HG02884 (cell line): Measurements from ENCODE around the gene LPCAT3.

Source experiments
- ATAC-seq: cut with Tn5 transposase; IDR thresholded peaks from one replicate; pipeline ENCODE4 v1.9.1; 2021; ENCODE audit warnings: mild to moderate bottlenecking, moderate library complexity; ENCODE audit not compliant: unreplicated experiment

Gene LPCAT3

DNA sequence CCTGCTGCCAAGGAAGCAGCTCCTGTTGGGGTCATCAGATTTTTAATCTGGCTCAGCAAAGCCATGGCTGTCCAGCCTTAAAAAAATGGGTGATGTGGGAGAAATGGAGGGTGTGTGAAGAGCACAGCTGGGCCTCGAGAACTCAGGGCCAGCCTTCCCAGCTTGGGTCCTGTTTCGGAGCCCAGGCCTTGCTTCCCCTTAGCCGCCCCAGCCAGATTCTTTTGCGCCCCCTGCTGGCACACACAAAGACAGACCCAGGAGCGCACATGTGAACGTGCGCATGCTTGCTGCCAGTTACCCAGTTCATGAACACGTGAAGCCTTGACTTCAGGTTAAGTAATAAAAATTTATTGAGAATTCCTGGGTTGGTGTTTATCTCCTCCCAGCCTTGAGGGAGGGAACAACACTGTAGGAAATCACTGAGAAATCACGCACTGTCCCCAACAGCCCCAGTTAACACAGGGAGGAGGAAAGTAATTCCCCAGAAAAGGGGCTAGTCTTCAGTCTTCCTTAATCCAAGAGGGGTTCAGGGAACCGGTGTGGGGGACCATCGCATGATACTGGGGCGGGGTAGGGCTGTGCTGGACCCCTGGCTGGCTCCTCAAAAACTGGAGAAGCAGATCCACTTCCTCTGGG is 53.1 kb downstream of the LPCAT3 start:
- ATAC-seq = no peak

DNA sequence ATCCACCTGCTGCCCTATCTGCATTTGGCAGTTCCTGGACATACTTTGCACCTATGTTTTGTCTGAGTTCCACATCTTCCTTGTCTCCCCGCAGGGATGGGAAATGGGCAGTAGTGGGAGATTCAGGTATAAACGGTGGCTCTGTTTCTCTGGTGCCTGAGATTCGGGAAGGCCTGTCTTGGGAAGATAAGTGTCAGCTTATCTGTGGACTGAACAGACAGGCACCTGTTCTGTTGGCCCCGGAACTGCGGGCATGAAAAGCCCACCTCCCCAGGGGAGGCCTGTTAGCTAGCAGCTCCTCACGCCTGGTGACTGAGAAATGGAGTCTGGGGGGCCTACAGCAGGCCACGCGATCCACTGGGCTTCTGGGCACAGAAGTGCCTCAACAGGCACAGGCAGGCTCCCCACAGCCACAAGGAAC is 53.7 kb downstream of the LPCAT3 start:
- ATAC-seq = no peak

DNA sequence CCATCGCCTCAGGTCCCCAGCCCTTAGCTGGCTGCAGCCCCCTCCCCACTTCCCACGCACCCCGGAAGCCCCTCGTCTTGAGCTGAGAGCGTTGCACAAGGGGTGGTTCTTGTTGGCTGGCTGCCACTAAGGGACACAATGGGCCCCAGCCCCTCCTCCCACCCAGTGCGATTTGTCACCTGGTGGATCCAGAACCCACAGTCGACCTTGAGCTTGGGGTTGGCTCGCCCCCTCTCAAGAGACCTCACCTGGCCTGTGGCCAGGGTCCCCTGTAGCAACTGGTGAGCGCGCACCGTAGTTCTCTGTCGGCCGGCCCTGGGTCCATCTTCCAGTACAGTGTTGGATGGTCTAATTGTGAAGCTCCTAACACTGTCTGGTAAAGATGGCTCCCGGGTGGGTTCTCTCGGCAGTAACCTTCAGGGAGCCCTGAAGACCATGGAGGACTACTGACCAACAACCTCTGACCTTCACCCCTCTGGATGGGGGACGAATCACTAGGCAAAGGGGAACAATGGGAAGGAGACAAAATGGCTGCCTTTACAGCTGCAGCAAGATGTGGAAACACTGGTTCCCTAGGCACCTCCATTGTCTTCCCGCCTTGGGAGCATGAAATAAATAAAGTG is 54.4 kb downstream of the LPCAT3 start:
- no peak for ATAC-seq

DNA sequence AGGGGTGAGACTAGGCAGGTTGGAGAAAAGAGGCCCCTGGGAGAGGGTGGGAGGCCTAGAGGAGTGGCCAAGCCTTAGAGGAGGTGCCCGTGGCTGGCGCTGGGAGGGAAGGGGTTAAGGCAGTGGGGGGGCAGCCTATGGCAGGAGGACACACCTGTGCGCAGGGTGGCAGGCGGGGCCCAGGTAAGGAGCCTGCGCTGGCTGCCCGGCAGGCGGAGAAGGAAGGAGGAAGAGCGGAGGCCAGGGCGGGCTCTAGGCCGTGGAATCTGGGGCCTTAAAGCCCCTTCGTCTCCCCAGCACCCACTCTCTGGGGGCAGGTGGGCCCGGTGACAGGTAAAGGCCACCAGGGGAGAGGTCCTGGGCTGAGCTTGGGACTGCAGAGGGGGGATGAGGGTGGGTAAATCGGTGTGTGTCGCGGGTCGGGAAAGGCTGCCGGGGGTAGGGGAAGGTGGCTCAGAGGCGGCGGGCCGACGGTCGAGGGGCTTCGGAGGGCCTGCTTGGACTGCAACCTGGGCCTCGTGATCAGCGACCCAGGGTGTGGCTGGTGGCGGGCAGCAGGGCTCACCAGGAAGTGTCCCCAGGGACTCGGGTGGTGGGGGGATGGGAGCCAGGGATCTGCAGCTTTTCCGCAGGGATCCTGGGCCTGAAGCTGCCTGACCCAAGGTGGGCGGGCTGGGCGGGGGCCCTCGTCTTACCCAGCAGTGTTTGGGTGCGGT is 55.1 kb downstream of the LPCAT3 start:
- ATAC-seq = no peak

DNA sequence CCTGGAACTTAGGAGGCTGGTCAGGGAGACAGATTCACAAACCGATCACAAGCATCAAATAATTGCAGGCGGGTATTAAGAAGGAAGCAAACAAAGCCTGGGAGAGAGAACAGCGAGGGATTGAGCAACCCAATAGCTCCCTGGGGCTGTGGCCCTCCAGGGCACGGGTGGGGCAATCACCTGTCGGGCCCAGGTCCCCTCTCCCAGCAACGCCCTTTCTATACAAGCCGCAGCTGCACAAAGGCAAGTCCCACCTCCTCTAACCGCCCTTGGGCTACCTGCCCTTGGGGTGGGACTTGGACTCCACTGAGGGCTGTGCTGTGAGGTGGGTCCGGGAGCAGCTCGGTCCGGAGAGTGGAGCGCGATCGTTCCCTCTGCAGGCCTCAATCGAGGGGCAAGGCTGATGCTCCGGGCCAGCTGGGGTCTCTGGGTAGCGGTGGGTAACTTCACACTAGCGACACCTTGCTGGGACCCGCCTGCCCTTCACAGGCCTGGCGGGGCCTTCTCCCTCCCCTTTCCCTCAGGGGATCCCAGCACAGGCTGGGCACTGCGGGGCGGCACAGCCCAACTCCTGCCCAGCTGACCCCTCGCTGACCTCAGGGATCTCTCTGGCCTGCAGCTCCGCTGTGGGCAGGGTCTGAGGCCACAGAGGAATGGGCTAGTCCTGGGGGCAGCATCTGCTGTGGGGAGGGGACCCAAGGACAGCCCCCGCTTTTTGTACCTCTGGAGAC is 55.8 kb downstream of the LPCAT3 start:
- no peak for ATAC-seq

DNA sequence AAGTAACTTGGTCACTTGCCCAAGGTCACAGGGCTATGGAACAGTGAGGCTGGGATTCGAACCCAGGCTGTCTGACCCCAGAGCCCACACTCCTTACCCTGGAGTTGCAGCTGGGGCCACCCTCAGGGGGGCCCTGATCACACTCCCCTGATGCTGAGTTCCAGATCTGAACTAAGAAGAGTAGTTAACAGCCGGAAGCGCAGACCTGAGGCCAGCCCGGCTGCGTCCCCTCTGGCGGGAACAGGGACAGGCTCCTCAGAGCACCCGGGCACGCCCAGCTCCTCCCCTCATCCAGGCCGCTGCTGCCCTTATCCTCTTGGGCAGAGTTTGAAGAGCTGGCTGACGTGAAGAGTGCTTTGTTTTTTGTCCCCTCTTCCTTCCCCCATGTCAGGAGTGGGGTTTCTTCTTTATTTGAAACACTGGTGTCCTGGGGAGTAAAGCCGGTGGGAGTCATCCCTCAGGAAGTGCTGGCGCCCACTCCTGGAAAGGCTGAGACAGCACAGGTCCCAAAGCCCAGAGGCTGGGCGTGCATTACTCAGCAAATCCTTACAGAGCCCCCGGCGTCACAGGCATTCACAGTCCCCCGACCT is 56.5 kb downstream of the LPCAT3 start:
- no peak for ATAC-seq

DNA sequence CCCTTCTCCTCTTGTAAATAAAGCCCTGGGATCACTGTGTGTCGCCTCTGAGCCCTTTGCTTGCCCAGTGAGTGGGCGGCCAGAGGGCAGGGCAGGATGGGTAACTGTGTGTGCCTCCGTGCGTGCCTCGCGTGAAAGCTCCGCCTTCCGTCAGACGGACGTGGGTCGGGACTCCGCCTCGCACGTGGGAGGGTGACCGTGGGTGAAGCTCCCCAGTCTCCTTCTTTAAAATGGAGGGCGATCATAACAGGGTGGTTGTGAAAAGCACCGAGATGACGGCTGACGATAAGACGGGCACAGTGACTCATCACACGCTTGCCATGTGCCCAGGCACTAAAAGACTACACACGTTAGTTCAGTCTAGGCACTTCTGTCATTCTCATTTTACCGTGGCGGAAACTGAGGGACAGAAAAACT is 57.0 kb downstream of the LPCAT3 start:
- ATAC-seq = no peak

DNA sequence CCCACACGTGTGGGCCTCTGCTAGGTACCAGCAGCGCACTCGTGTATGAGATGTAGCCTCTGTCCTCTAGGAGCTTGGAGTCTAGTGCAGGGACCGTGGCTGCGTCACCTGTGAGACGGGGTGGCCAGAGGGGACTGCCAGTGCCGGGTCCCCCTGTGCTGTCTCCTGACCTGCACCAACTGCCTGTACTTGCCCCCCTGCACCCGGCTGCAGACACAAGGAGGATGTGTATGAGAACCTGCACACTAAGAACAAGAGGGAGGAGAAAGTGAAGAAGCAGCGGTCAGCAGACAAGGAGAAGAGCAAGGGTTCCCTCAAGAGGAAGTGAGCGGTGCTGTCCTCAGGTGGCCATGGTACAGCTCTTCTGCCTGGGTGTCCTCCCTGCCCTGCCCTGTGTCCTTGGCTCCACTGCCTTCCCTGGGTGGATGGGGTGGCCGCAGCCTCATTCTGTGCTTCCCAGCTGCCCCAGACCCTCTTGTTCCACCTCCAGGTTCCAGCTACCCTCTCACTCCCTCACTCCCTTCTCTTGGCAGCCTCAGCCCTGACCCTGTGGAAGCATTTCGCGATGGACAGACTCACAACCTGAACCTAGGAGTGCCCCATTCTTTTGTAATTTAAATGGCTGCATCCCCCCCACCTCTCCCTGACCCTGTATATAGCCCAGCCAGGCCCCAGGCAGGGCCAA is 57.5 kb downstream of the LPCAT3 start:
- ATAC-seq = no peak

DNA sequence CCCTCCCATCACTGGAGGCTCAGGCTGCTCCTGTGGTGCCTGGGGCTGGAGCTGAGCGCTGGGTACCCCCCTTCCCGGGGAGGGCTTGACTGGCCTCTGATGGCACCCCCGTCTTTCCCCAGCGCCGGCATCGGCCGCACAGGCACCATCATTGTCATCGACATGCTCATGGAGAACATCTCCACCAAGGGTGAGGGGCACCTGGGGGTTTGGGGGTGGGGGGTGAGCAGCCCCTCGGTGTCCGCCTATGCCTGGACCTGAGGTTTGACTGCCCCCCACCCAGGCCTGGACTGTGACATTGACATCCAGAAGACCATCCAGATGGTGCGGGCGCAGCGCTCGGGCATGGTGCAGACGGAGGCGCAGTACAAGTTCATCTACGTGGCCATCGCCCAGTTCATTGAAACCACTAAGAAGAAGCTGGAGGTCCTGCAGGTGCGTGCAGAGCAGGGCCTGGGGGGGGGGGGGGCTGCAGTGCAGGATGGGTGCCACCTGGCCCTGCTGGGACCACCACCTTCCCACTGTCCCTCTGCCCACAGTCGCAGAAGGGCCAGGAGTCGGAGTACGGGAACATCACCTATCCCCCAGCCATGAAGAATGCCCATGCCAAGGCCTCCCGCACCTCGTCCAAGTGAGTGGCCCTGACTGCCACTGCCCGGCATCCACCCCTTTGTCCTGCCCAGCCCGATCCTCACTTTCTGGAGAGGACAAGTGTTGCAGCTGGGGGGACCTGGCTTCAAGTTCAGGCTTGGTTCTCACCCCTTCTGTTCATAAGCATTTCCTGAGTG is 58.3 kb downstream of the LPCAT3 start:
- no peak for ATAC-seq

DNA sequence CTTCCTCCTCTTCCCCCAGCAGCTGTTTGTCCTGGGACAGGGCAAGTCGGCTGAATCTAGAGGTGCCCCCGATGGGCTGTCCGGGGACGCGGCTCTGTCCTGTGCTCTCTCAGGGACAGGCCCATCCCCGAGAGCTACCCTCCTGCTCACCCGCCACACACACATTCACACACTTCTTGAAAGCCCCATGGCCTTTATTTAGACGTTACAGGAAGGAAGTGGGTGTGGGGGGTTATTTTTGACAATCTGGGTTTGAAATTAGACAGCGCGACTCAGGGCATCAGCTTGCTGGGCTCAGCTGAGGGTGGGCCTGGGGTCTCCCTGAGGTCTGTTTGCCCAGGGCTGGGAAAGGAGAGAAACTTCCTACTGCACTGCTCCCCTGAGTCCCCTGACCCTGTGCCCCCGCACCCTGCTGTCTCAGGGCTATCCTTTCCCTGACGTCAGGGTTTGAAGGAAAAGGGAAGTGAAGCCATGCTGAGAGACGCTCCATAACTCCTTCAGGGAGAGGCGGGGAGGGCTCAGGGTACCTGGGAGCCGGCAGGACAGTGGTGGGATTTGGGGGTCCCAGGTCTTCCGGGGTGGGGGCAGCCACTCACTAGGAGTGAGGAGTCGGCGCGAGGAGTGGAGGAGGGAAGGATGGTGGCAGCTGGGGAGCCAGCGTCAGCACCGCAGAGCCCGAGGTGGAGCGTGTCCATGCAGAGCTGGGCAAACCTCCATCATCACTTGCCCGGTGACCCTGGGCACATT is 59.0 kb downstream of the LPCAT3 start:
- ATAC-seq = peak; percentile 51

DNA sequence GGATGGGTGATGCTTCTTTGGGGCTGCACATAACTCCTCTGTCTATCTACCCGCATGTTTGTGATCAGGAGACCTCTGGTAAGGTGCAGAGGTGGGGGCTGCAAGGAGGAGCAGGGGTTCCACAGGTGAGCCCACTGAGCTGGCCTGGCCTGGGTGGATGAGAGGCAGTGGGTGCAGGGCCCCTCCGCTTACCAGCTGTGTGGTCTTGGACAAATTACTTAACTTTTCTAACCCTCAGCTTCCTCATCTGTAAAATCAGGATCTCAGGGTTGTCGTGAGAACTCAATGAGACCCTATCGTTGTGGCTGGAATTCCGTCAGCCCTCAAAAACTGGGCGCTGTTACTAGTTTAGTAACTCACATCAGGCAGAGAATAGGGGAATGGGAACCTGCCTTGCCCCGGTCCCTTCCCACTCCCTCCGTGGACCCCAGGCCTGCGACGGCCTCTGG is 59.6 kb downstream of the LPCAT3 start:
- no peak for ATAC-seq

DNA sequence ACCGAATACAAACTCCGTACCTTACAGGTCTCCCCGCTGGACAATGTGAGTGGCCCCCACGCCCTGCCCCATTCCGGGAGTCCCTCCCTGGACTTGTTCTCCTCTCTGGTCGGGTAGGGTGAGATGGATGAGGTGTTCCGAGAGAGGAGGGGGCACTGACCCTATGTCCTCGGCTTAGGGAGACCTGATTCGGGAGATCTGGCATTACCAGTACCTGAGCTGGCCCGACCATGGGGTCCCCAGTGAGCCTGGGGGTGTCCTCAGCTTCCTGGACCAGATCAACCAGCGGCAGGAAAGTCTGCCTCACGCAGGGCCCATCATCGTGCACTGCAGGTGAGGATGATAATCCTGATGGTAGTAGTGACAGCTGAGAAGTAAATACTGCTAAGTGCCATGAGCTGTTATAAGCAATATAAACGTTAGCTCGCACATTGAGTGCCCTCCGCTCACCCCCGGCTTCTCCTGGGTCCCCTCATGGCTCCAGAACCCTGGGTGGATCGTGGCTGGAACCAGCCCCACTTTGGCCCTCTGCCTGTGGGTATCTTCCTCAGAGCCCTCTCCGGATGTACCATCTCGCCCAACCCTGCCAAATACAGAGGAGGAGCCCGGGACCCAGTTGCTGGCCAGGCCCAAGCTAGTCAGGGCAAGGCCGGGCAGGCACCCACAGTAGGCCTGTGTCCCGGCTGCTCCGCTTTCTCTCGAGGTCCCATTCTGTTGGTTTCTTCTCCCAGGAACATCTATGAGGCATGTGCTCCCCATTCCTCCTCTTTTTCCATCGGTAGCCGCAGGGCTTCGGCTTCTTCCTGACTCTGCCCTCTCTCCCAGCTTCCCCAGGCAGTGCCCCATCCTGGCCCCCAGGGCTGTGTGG is 60.3 kb downstream of the LPCAT3 start:
- no peak for ATAC-seq

DNA sequence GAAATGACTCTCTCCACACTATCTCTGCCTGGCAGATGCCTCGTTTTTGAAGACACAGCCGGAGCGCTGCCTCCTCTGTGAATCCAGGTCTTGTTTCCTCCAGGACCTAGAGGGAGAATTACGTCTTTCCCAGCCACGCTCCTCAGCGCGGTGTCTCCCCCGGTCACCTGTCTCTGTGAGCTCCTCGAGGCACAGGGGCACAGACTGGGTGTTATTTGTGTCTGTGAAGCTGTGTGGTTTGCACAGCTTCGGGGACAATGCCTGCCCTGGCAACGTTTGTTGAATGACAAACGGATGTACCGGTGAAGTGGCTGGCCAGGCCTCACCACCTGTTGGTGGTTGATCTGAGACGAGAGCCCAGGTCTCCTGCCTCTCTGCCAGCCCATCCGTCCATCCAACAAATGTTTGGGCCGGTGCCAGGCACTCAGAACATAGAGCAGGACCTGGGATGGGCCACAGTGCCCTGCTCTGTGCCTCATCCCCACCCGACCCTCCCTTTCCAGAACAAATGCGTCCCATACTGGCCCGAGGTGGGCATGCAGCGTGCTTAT is 61.0 kb downstream of the LPCAT3 start:
- no peak for ATAC-seq

DNA sequence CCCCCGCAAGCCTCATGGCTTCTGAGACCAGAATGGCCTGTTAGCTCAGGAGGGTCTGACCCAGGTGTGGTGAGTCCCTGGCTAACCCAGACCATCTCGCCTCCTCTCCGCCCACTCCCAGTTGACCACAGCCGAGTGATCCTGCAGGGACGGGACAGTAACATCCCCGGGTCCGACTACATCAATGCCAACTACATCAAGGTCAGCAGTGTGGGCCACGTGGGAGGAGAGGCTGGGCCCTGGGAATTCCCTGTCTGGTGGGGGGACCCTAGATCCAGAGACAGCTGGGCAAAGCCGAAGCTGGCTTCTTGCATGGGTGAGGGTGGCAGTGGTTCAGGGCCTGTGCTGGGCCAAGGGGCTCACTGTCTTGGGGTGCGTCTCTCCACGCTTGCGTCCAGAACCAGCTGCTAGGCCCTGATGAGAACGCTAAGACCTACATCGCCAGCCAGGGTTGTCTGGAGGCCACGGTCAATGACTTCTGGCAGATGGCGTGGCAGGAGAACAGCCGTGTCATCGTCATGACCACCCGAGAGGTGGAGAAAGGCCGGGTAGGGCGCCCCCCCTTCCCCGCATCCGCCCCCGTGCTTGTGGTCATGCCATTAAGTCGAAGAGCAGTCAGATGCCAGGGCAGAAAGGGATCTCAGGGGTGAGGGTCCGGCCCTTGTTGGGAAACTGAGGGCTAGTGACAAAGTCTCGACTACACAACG is 62.1 kb downstream of the LPCAT3 start:
- no peak for ATAC-seq

DNA sequence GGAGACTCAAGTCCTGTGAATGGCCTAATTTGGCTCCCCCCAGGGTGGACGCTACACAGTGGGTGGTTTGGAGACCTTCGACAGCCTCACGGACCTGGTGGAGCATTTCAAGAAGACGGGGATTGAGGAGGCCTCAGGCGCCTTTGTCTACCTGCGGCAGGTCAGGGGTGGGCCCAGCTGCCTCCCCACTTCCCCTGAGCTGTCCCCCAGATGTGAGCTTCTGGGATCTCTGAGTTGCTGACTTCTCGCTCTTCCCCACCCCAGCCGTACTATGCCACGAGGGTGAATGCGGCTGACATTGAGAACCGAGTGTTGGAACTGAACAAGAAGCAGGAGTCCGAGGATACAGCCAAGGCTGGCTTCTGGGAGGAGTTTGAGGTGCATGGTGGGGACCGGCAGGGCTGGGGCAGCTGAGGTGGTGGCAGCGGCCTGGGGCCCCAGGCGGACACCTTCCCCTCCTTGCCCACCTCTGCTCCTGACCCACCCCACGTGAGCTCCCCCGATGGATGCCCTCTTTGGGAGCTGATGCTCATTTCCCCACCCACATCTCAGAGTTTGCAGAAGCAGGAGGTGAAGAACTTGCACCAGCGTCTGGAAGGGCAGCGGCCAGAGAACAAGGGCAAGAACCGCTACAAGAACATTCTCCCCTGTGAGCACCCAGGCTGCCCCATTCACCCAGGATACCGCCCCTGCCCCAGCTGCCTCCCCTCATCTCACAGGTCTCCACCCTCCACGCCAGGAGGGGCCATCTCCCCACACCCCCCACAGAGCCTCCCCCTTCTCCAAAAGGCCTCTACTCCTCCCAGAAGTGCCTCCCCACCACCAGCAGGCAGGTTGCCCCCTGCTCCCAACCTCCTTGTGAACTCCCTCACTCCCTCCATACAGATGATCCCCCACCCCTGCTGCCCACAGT is 62.9 kb downstream of the LPCAT3 start:
- ATAC-seq = no peak
